SIG-M5 treated with dmso at 0.1 percent for 504 hours (cell line): ENCODE results near the gene B4GALT7.
A peak's percentile ranks its signal among the peaks of the same experiment; 100 is the strongest.
"Not testable (repeated sequence)": the region's sequence is repeated elsewhere in the genome, so short reads cannot be mapped to it uniquely, and the experiment has no call there.

Experiments used
- DNase-seq: peaks from one replicate; lab custom pipeline; 2025; ENCODE audit not compliant: unreplicated experiment; lab: John Stamatoyannopoulos, UW

The B4GALT7 gene

GRCh38 chr5:177599731-177600507 lies at the start of gene B4GALT7:
Gene B4GALT7, plus strand, starts transcription at chr5:177600132. Its CDS starts 79 bp downstream, at chr5:177600211.
- DNase-seq: peak; percentile 92

GRCh38 chr5:177552839-177553455 lies 47.0 kb upstream of the B4GALT7 start:
- DNase-seq: no peak

GRCh38 chr5:177553671-177554429 lies 46.1 kb upstream of the B4GALT7 start:
- DNase-seq: no peak

- peak; percentile 91 for DNase-seq
Measured at GRCh38 chr5:177554474-177555111, 45.3 kb upstream of the B4GALT7 start, which contains the start of gene FAM193B. Gene FAM193B, minus strand, starts transcription at chr5:177554563. Its CDS starts 105 bp downstream, at chr5:177554458.

DNA sequence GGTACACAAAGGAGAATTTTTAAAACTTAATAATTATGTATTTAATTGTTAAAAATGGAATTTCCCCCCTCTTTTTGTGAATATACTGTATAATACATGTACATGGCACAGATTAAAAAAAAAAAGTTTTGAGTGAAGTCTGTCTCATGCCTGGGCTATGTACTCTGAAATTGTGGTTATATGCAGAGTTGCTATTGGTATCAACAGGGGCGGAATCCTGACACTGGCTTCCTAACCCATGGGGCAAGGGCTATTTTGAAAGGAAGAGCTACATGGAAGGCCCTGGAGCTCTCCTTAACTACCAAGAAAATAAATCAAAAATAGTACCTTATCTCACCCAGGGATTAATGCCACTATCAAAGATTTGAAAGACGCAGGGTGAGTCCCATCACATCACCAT lies 44.7 kb upstream of the B4GALT7 start:
- DNase-seq: no peak

- DNase-seq: no peak
Measured at GRCh38 chr5:177555665-177556064, 44.3 kb upstream of the B4GALT7 start.

DNA sequence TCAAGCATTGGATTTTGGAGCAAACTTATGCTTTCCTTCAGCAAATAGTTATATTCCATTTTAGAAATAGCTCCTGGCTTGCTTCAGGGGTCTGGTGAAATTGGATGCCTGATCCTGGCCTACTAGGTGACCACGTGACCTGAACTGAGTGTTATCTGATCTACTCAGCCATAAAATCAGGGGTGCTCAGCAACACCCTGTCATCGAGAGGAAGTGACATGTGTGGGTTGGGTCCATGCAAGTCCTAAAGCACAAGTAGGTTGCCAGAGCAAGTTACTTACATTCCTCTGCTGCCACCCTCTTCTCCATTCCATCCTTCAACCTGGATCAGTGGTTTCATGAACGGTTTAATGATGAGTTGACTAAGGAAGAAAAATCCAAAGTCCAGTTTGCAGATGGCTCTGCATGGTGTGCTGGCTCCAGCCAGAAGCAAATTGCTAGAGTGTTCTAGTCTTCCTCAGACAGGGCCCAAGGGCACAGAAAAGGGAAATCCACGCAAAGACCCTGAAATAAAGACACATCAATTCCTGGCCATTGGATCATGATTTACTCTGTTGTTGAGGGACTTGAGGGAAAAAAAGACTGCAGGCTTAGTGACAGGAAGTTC lies 42.8 kb upstream of the B4GALT7 start:
- no peak for DNase-seq

GRCh38 chr5:177557796-177558195 lies 42.1 kb upstream of the B4GALT7 start:
- no peak for DNase-seq

DNA sequence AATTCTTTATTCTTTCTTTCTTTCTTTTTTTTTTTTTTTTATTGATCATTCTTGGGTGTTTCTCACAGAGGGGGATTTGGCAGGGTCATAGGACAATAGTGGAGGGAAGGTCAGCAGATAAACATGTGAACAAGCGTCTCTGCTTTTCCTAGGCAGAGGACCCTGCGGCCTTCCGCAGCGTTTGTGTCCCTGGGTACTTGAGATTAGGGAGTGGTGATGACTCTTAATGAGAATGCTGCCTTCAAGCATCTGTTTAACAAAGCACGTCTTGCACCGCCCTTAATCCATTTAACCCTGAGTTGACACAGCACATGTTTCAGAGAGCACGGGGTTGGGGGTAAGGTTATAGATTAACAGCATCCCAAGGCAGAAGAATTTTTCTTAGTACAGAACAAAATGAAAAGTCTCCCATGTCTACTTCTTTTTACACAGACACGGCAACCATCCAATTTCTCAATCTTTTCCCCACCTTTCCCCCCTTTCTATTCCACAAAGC lies 40.4 kb upstream of the B4GALT7 start:
- not testable (repeated sequence) for DNase-seq

DNA sequence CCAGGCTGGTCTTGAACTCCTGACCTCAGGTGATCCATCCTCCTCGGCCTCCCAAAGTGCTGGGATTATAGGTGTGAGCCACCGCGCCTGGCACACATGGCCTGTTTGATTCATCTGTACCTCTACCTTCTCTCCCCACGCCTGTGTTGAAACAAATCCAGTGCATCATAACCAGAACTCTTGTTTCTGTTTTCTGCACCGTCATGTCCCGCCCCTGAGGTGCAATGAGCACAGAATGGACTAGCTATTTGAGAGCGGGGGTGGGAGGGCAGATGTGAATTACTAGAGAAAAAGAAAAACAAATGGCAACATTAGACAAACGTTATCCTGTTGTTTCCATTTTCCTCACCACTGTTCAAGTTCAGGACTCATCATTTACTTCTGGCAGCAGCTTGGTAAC lies 34.9 kb upstream of the B4GALT7 start:
- DNase-seq: no peak

DNA sequence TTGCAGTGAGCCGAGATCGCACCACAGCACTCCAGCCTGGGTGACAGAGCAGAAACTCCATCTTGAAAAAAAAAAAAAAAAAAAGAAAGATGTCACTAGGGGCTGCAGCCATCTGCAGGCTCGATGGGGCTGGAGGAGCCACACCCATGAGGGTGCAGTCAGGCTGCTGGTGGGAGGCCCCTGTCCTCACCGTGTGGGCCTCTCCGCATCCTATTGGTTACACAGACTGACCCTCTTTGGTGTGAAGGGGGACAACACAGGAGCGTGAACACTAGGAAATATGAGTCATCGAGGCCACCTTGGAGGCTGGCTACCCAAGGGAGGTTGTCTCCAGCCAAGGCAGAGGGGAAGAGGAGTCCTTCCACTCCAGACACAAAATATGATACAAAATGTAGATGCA lies 31.6 kb upstream of the B4GALT7 start:
- DNase-seq: no peak

DNA sequence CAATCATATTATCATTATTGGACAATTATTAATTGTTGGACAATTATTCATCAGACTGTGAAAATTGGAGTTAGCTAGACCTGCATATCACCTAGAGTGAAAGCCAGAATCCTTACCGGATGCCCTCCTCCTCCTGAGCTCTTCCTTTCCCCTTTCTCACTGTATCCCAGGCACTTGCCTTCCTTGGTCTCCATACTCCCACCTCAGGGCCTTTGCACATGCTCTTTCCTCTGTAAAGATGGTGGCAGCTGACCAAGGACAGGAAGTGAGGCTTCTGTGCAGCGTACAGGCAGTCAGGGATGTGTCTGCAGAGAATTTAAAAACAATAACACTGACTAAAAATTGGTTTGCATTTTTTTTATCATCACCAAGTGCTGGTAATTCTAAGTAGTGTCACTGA lies 30.0 kb upstream of the B4GALT7 start:
- DNase-seq: no peak

DNA sequence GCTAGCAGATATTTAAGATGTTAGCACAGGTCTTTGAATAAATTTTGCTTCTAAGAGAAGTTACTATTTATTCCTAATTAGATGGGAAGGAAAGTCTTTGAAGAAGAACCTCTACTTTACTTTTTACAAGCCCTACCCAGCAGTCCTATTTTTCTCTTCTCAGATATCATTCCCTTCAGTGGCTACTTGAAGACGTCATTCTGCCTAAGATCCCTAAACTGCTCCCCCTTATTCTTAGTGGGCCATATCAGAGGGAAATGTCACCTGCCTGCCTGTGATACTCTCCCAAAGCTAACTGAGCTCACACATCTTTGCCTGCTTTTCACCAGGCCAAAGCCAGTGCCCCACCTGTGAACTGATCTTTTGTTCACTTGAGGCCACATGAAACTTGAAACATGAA lies 24.4 kb upstream of the B4GALT7 start:
- no peak for DNase-seq

DNA sequence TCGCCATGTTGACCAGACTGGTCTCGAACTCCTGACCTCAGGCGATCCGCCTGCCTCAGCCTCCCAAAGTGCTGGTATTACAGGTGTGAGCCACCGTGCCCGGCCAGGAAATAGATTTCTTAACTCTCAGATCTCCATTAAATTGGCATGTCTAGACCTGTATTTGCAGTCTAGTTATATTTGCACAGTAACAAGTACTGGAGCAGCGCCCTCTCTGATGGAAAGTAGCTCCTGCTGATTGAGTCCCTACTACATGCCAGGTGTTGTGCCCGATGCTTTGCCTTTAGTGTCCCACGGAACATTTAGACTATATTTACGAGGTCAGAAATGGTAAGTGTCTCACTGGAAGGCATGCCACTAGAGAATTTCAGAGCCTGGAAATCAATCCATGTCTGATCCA lies 23.8 kb upstream of the B4GALT7 start:
- DNase-seq: no peak

GRCh38 chr5:177578316-177578715 lies 21.6 kb upstream of the B4GALT7 start:
- no peak for DNase-seq

DNA sequence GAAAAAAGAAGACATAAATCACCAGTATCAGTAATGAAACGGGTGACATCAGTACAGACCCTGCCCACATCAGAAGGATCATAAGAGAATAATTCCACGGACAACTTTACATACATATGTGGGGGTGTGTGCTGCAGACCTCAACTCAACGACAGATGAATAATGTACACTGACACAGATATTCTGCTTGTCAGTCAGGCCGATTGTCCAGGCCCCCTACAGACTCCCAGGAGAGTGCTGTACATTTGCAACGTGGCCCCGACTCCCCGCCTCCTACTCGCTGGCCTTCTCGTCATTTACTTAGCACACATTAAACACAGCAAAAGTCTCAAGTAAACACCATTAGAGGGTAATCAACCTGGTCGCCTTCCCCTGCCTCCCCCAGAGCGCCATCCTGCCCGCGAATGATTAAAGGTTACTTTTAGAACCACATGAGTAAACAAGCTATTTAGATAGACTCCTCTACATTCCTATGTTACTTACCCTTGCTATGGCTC lies 11.5 kb upstream of the B4GALT7 start:
- DNase-seq: no peak

- no peak for DNase-seq
Measured at GRCh38 chr5:177590406-177590805, 9.5 kb upstream of the B4GALT7 start.

GRCh38 chr5:177591690-177592009 lies 8.3 kb upstream of the B4GALT7 start:
- DNase-seq: no peak

DNA sequence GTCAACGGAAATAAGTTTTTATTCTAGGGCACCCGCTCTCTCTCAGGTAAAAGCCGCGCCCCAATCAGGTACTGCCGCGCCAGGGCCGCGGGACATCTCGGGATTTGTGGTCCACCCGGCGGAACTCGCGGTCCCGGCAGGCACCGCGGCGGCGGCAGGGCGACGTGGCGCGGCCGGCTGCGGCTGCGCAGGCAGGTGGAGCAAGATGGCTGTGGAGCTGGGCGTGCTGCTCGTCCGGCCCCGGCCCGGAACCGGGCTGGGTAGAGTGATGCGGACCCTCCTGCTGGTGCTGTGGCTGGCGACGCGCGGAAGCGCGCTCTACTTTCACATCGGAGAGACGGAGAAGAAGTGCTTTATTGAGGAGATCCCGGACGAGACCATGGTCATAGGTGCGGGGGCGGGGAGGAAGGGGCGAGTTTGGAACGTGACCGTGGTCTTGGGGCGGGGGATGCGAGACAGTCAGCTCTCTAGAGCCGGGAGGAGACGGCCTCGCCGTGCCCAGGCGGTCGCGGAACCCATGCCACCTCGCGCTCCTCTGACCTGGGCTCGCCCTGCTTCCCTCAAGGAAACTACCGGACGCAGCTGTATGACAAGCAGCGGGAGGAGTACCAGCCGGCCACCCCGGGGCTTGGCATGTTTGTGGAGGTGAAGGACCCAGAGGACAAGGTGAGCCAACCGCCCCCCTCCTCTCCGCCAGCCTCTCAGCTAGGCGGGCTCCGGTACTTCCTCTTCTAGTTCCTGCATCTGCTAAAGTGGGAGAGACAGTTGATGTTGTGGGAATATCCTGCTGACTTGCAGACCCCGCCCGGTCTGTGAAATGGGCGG lies 7.7 kb upstream of the B4GALT7 start, which contains the start of gene TMED9:
TSS of gene TMED9 (plus strand) at position 194 of the 825 bp plus-strand sequence. CDS start at position 206, 12 bp downstream.
- peak; percentile 84 for DNase-seq

- no peak for DNase-seq
Measured at GRCh38 chr5:177592905-177593304, 7.0 kb upstream of the B4GALT7 start.
